ENCODE data around the gene ACSL1.

ACSL1 gene

GRCh38 chr4:184851886-184852285 is 26.1 kb upstream of the ACSL1 start:
- ChIA-PET CTCF (no interaction called here), POLR2A (no interaction called here)
- TF ChIP-seq CTBP1 (IDR thresholded peaks at IDR 0.05; ENCODE audit: borderline replicate concordance) (no peak), L3MBTL2 (conservative IDR thresholded peaks at IDR 0.05) (no peak), SP1 (IDR thresholded peaks at IDR 0.05) (no peak), LEF1 (IDR thresholded peaks at IDR 0.05; ENCODE audit: borderline replicate concordance) (no peak), HDGF (IDR thresholded peaks at IDR 0.05; ENCODE audit: borderline replicate concordance) (no peak), ELF4 (IDR thresholded peaks at IDR 0.05) (no peak), BHLHE40 (IDR thresholded peaks at IDR 0.05; ENCODE audit: borderline replicate concordance) (no peak), FOXM1 (IDR thresholded peaks at IDR 0.05; ENCODE audit: borderline replicate concordance) (no peak)
- TF ChIP-seq, protein P1, sequence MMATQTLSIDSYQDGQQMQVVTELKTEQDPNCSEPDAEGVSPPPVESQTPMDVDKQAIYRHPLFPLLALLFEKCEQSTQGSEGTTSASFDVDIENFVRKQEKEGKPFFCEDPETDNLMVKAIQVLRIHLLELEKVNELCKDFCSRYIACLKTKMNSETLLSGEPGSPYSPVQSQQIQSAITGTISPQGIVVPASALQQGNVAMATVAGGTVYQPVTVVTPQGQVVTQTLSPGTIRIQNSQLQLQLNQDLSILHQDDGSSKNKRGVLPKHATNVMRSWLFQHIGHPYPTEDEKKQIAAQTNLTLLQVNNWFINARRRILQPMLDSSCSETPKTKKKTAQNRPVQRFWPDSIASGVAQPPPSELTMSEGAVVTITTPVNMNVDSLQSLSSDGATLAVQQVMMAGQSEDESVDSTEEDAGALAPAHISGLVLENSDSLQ (IDR thresholded peaks at IDR 0.05): no peak
- no peak for DNase-seq (ENCODE audit: extremely low spot score)

- TF ChIP-seq LEF1 (IDR thresholded peaks at IDR 0.05; ENCODE audit: borderline replicate concordance) (no peak), ELF4 (IDR thresholded peaks at IDR 0.05) (no peak), SUZ12 (IDR thresholded peaks at IDR 0.05) (no peak), SP1 (IDR thresholded peaks at IDR 0.05) (no peak), FOXM1 (IDR thresholded peaks at IDR 0.05; ENCODE audit: borderline replicate concordance) (no peak), L3MBTL2 (conservative IDR thresholded peaks at IDR 0.05) (no peak), CTBP1 (IDR thresholded peaks at IDR 0.05; ENCODE audit: borderline replicate concordance) (no peak), HDGF (IDR thresholded peaks at IDR 0.05; ENCODE audit: borderline replicate concordance) (no peak), TARDBP (IDR thresholded peaks at IDR 0.05) (no peak)
- TF ChIP-seq, protein P1 (IDR thresholded peaks at IDR 0.05): no peak
- CTCF ChIA-PET: no interaction called here
- no peak for DNase-seq (ENCODE audit: extremely low spot score)
- POLR2A ChIA-PET: no interaction called here
Observed at GRCh38 chr4:184851200-184851541, 25.4 kb upstream of the ACSL1 start.

DNA sequence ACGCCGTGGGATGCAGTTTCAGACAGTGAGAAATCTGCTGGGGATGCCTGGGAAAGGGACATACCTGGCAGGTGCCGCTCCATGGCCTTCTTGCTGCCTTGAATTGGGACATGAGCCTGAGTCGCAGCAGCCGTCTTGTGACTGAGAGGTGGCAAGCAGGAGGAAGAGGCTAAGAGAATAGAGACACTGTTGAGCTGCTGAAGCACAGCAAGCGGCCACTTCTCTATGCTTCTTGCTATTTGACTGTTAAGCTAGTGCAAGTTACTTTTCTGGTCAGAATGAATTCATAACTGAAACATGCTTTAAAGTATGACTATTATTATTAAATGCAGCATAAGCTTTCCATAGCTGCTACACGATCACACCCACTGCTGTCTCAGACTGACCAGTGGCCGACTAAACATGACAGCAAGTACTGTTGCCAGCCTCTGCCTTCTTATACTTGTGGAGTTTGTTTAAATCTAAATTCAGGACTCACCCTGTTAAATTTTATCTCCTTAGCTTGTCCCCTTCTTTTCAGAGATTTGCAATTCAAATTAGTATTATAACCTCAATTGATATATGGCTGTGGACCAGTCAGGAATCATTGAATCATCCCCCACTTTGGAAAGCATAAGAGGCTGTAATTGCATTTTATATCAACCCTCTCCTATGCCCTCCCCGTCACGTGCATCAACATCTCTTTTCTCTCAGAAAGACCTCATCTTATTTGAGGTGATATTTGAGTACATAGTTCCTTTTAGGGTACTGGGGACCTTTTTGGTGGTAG is 24.8 kb upstream of the ACSL1 start:
- TF ChIP-seq, protein P1 (IDR thresholded peaks at IDR 0.05): no peak
- TF ChIP-seq HDGF (IDR thresholded peaks at IDR 0.05; ENCODE audit: borderline replicate concordance) (no peak), L3MBTL2 (conservative IDR thresholded peaks at IDR 0.05) (no peak), ARNT (IDR thresholded peaks at IDR 0.05) (no peak), NFRKB (IDR thresholded peaks at IDR 0.05) (no peak), CTBP1 (IDR thresholded peaks at IDR 0.05; ENCODE audit: borderline replicate concordance) (no peak), FOXA1 (IDR thresholded peaks at IDR 0.05) (no peak), LEF1 (IDR thresholded peaks at IDR 0.05; ENCODE audit: borderline replicate concordance) (no peak), SUZ12 (IDR thresholded peaks at IDR 0.05) (no peak), ZNF384 (IDR thresholded peaks at IDR 0.05) (no peak), FOXM1 (IDR thresholded peaks at IDR 0.05; ENCODE audit: borderline replicate concordance) (no peak), FOXK2 (IDR thresholded peaks at IDR 0.05) (no peak), ELF4 (IDR thresholded peaks at IDR 0.05) (no peak)
- no peak for DNase-seq (ENCODE audit: extremely low spot score)
- ChIA-PET POLR2A (no interaction called here), CTCF (no interaction called here)

DNA sequence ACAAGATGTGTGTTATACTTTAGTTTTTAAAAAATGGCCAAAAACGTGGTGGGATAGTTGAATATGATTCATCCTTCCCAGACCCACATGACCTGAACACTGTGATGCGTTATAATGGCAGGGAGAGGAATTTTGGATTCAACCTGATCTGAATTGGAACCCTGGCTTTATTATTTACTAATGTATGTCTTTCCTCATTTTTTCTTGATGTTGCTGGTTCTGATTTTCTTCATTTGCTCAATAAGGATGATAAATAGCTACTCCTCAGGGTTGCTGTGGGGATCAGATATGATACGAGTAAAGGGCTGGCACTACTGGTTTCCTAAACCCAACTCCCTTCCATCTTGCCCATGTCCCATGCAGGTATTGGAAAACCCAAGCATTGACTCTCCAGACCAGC is 24.2 kb upstream of the ACSL1 start:
- no peak for DNase-seq (ENCODE audit: extremely low spot score)
- ChIA-PET POLR2A (no interaction called here), CTCF (no interaction called here)
- TF ChIP-seq BHLHE40 (IDR thresholded peaks at IDR 0.05; ENCODE audit: borderline replicate concordance): no peak
- no peak for TF ChIP-seq NFRKB (IDR thresholded peaks at IDR 0.05)
- TF ChIP-seq FOXM1 (IDR thresholded peaks at IDR 0.05; ENCODE audit: borderline replicate concordance): no peak
- TF ChIP-seq FOXA1 (IDR thresholded peaks at IDR 0.05): no peak
- no peak for TF ChIP-seq ELF4 (IDR thresholded peaks at IDR 0.05)
- TF ChIP-seq LEF1 (IDR thresholded peaks at IDR 0.05; ENCODE audit: borderline replicate concordance): no peak
- TF ChIP-seq ZNF384 (IDR thresholded peaks at IDR 0.05): no peak
- no peak for TF ChIP-seq HDGF (IDR thresholded peaks at IDR 0.05; ENCODE audit: borderline replicate concordance)
- TF ChIP-seq L3MBTL2 (conservative IDR thresholded peaks at IDR 0.05): no peak

- ChIA-PET POLR2A (no interaction called here), CTCF (interaction anchor here (0.7 kb wide), 1 partner anchor 74 kb away, joined by 4 read pairs; no protein-coding TSS in a partner anchor)
- DNase-seq (ENCODE audit: extremely low spot score): no peak
- TF ChIP-seq ZNF384 (IDR thresholded peaks at IDR 0.05) (no peak), TARDBP (IDR thresholded peaks at IDR 0.05) (no peak), CTBP1 (IDR thresholded peaks at IDR 0.05; ENCODE audit: borderline replicate concordance) (no peak), LEF1 (IDR thresholded peaks at IDR 0.05; ENCODE audit: borderline replicate concordance) (no peak)
- TF ChIP-seq, protein P1 (IDR thresholded peaks at IDR 0.05): no peak
Observed at GRCh38 chr4:184849185-184849584, 23.4 kb upstream of the ACSL1 start.

DNA sequence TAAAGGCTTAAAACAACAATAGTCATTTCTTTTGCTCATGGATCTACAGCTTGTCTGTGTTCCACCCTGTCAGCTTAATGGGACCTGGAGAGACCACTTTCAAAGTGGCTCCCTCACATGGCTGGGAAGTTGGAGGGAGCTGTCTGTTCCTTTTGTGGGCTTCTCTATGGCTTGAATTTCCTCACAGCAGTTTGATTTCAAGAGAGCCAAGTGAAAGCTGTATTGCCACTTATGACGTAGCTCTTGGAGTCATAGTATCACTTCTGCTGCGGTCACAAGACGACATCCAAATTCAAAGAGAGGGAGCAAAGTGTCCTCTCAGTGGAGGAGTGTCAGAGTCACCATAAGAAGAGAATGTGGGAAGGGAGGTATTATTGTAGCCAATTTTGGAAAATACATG is 22.7 kb upstream of the ACSL1 start:
- DNase-seq (ENCODE audit: extremely low spot score): no peak
- CTCF ChIA-PET: interaction anchor here (1.2 kb wide), 1 partner anchor 147 kb away, joined by 3 read pairs; no protein-coding TSS in a partner anchor

More for the DNA sequence above, 22.7 kb upstream of the ACSL1 start:
- POLR2A ChIA-PET: no interaction called here
- TF ChIP-seq, protein P1 (IDR thresholded peaks at IDR 0.05): no peak
- TF ChIP-seq FOXK2 (IDR thresholded peaks at IDR 0.05) (no peak), FOXM1 (IDR thresholded peaks at IDR 0.05; ENCODE audit: borderline replicate concordance) (no peak), SUZ12 (IDR thresholded peaks at IDR 0.05) (no peak), NFRKB (IDR thresholded peaks at IDR 0.05) (no peak), SP1 (IDR thresholded peaks at IDR 0.05) (no peak), BHLHE40 (IDR thresholded peaks at IDR 0.05; ENCODE audit: borderline replicate concordance) (no peak), ELF4 (IDR thresholded peaks at IDR 0.05) (no peak)

Data from HEK293T (cell line).